HEK293T (cell line): ENCODE results near the gene EPHB4.

ENCODE experiments used
- CTCF ChIA-PET: fragments of 350-600 bp; formaldehyde crosslinking; extraction: SDS; loops from one replicate; lab custom pipeline; 2021; ENCODE audit warnings: antibody characterized with exemption, inconsistent platforms; lab: Yijun Ruan, JAX
- POLR2A ChIA-PET: fragments of 350-600 bp; formaldehyde crosslinking; extraction: SDS; loops from one replicate; lab custom pipeline; 2020; ENCODE audit warnings: antibody characterized with exemption, inconsistent platforms; lab: Yijun Ruan, JAX
- DNase-seq: peaks from one replicate; pipeline ENCODE4 v3.0.0; 2012; ENCODE audit warnings: mixed read lengths; ENCODE audit errors: extremely low spot score
- ARNT ChIP-seq: fragments of 450-650 bp; IDR thresholded peaks from 2 replicates; pipeline ENCODE4 v1.6.1; 2017; ENCODE audit warnings: mild to moderate bottlenecking
- BHLHE40 ChIP-seq: fragments of 450-650 bp; IDR thresholded peaks from 2 replicates; pipeline ENCODE4 v1.6.1; 2016; ENCODE audit warnings: mild to moderate bottlenecking, moderate library complexity, borderline replicate concordance
- CTBP1 ChIP-seq: fragments of 450-650 bp; IDR thresholded peaks from 2 replicates; pipeline ENCODE4 v1.6.1; 2016; ENCODE audit warnings: borderline replicate concordance
- ELF4 ChIP-seq: fragments of 450-650 bp; IDR thresholded peaks from 2 replicates; pipeline ENCODE4 v1.6.1; 2017; ENCODE audit warnings: antibody characterized with exemption
- FOXA1 ChIP-seq: fragments of 450-650 bp; IDR thresholded peaks from 2 replicates; pipeline ENCODE4 v1.6.1; 2016; ENCODE audit warnings: mild to moderate bottlenecking
- FOXK2 ChIP-seq: fragments of 450-650 bp; IDR thresholded peaks from 2 replicates; pipeline ENCODE4 v1.6.1; 2016; ENCODE audit warnings: mild to moderate bottlenecking
- FOXM1 ChIP-seq: fragments of 450-650 bp; IDR thresholded peaks from 2 replicates; pipeline ENCODE4 v1.6.1; 2017; ENCODE audit warnings: mild to moderate bottlenecking, borderline replicate concordance
- HDGF ChIP-seq: fragments of 450-650 bp; IDR thresholded peaks from 2 replicates; pipeline ENCODE4 v1.6.1; 2017; ENCODE audit warnings: antibody characterized with exemption, borderline replicate concordance
- L3MBTL2 ChIP-seq: fragments of 450-650 bp; conservative IDR thresholded peaks from 2 replicates; pipeline ENCODE4 v1.6.1; 2016; ENCODE audit warnings: mild to moderate bottlenecking
- LEF1 ChIP-seq: fragments of 450-650 bp; IDR thresholded peaks from 2 replicates; pipeline ENCODE4 v1.6.1; 2017; ENCODE audit warnings: mild to moderate bottlenecking, borderline replicate concordance
- NFRKB ChIP-seq: fragments of 450-650 bp; IDR thresholded peaks from 2 replicates; pipeline ENCODE4 v1.6.1; 2016; ENCODE audit warnings: mild to moderate bottlenecking, moderate library complexity
- SP1 ChIP-seq: fragments of 450-650 bp; IDR thresholded peaks from 2 replicates; pipeline ENCODE4 v1.6.1; 2017
- SUZ12 ChIP-seq: fragments of 450-650 bp; IDR thresholded peaks from 2 replicates; pipeline ENCODE4 v1.6.1; 2016; ENCODE audit warnings: mild to moderate bottlenecking
- TARDBP ChIP-seq: fragments of 450-650 bp; IDR thresholded peaks from 2 replicates; pipeline ENCODE4 v1.6.1; 2016
- ZNF384 ChIP-seq: fragments of 450-650 bp; IDR thresholded peaks from 2 replicates; pipeline ENCODE4 v1.6.1; 2016
- TF ChIP-seq, protein P1 (sequence below): fragments of 450-650 bp; IDR thresholded peaks from 2 replicates; pipeline ENCODE4 v1.6.1; 2016

EPHB4 gene

DNA sequence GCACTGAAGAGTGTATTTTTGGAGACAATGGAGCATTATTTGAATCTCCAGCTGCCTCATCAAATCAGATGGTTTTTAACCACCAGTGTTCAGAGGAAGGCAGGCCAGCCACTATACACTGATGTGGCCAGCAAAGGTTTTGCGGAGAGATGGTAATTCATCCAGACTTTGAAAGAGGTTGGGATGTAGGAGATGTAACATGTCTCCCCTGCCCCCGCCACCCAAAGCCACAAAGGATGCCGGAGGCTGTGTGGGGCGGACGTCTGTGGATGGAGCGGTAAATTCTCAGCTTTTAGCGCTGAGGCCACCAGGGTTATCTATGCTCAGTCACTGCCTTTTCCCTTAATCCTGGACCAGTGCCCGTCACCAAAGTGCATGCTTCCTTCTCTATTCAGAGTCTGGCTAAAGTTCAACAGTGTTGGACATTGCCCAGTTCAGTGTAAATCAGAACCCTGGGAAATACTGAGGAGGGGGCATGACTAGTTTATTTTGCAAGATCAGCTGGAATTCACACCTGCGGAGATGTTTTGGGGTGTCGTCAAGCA is 36.2 kb upstream of the EPHB4 start:
- TF ChIP-seq FOXA1, result no peak
- TF ChIP-seq ZNF384, result no peak
- no peak for TF ChIP-seq NFRKB
- no peak for TF ChIP-seq CTBP1
- no peak for TF ChIP-seq ARNT
- no peak for TF ChIP-seq BHLHE40
- no peak for TF ChIP-seq ELF4
- TF ChIP-seq HDGF, result no peak
- no peak for TF ChIP-seq LEF1
- TF ChIP-seq, protein P1, sequence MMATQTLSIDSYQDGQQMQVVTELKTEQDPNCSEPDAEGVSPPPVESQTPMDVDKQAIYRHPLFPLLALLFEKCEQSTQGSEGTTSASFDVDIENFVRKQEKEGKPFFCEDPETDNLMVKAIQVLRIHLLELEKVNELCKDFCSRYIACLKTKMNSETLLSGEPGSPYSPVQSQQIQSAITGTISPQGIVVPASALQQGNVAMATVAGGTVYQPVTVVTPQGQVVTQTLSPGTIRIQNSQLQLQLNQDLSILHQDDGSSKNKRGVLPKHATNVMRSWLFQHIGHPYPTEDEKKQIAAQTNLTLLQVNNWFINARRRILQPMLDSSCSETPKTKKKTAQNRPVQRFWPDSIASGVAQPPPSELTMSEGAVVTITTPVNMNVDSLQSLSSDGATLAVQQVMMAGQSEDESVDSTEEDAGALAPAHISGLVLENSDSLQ, result no peak
- TF ChIP-seq FOXK2, result no peak
- CTCF ChIA-PET, result no interaction called here
- DNase-seq, result no peak
- POLR2A ChIA-PET, result interaction anchor here (1.9 kb wide), 1 partner anchor 26 kb away, joined by 5 read pairs; the partner anchor contains the start of gene UFSP1

DNA sequence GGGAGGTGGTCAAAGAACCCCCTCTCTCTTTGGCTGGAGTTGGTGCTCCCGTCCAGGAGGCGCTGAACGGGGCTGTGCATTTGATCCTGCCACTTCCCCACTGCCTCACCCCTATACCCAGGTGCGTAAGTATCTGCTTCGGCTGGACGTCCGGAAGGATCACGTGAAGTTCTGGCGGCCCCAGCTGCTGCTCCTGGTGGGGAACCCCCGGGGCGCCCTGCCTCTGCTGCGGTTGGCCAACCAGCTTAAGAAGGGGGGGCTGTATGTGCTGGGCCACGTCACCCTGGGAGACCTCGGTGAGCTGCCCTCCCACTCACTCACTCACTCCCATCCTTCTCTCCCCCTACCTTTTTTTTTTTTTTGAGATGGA is 34.3 kb upstream of the EPHB4 start:
- TF ChIP-seq ARNT, result no peak
- TF ChIP-seq SP1, result no peak
- TF ChIP-seq SUZ12, result no peak
- TF ChIP-seq LEF1, result no peak
- no peak for TF ChIP-seq FOXA1
- TF ChIP-seq, protein P1, result no peak
- TF ChIP-seq ZNF384, result no peak
- no peak for TF ChIP-seq ELF4
- no peak for TF ChIP-seq FOXK2
- no peak for TF ChIP-seq L3MBTL2
- no peak for TF ChIP-seq FOXM1
- TF ChIP-seq NFRKB, result no peak
- DNase-seq, result no peak
- POLR2A ChIA-PET, result interaction anchor here (1.2 to 1.9 kb wide), 2 partner anchors 13 to 28 kb away, joined by 4 to 5 read pairs; partner anchors contain the start of genes SRRT and UFSP1
- CTCF ChIA-PET, result no interaction called here

DNA sequence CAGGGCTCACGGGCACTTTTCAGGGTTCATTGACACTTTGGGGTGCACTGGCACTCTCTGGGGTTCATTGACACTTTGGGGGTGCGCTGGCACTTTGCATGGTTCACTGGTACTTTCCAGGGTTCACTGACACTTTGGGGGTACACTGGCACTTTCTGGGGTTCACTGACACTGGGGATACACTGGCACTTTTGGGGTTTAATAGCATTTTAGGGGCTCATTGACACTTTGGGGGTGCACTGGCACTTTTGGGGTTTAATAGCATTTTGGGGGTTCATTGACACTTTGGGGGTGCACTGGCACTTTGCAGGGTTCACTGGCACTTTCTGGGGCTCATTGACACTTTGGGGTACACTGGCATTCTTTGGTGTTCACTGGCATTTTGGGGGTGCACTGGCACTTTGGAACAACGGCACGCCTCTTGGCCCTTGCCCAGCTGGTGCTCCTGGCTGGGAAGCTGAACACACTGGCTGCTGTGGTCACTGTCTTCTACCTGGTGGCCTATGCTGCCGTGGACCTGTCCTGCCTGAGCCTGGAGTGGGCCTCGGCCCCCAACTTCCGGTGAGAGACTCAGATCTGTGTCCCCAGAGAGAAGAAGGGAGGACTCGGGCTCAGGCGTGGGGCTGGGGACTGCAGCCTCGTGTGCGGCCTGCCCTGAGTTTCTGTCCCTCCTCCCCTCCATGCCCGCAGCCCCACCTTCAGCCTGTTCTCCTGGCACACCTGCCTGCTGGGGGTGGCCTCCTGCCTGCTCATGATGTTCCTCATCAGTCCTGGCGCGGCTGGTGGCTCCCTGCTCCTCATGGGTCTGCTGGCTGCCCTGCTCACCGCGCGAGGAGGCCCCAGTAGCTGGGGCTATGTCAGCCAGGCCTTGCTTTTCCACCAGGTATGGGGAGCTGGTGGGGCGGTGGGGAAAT is 33.6 kb upstream of the EPHB4 start:
- DNase-seq, result no peak
- POLR2A ChIA-PET, result interaction anchor here (0.8 kb wide), 1 partner anchor 14 kb away, joined by 3 read pairs; the partner anchor contains the start of gene SRRT
- TF ChIP-seq LEF1, result no peak
- no peak for TF ChIP-seq ZNF384
- no peak for TF ChIP-seq FOXM1
- no peak for TF ChIP-seq ARNT
- TF ChIP-seq SUZ12, result no peak
- TF ChIP-seq FOXK2, result no peak
- no peak for TF ChIP-seq L3MBTL2
- TF ChIP-seq, protein P1, result no peak
- no peak for TF ChIP-seq NFRKB
- no peak for TF ChIP-seq TARDBP
- no peak for TF ChIP-seq ELF4
- no peak for TF ChIP-seq HDGF
- no peak for TF ChIP-seq SP1
- TF ChIP-seq BHLHE40, result no peak
- no peak for TF ChIP-seq FOXA1
- TF ChIP-seq CTBP1, result no peak
- CTCF ChIA-PET, result no interaction called here

DNA sequence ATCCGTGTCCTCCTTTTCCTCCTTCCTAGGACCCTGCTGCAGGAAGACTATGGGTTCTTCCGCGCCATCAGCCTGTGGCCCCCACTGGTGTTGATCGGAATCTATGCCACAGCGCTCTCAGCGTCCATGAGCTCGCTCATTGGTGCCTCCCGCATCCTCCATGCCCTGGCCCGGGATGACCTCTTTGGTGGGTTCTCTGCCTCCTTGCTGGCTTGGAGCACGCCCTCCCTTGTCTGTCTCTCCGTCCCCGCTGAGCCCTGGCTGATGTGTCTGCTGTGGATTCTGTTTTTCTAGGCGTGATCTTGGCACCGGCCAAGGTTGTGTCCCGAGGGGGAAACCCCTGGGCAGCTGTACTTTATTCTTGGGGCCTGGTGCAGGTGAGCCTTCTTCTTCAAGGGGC is 32.5 kb upstream of the EPHB4 start:
- CTCF ChIA-PET, result no interaction called here

DNA sequence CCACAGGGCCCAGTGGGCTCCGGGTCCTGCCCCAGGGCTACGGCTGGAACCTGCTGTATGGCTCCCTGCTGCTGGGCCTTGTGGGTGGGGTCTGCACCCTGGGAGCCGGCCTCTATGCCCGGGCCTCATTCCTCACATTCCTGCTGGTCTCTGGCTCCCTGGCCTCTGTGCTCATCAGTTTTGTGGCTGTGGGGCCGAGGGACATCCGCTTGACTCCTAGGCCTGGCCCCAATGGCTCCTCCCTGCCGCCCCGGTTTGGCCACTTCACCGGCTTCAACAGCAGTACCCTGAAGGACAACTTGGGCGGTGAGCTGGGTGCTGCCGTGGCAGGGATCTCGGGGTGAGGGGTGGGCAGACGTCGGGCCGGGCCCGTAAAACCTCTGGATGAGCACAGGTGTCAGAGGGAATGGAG is 29.6 kb upstream of the EPHB4 start:
- ChIA-PET POLR2A (no interaction called here), CTCF (no interaction called here)
- TF ChIP-seq LEF1, result no peak
- no peak for TF ChIP-seq CTBP1
- no peak for TF ChIP-seq FOXM1
- no peak for TF ChIP-seq HDGF
- no peak for TF ChIP-seq SP1
- no peak for TF ChIP-seq ARNT
- TF ChIP-seq NFRKB, result no peak
- no peak for TF ChIP-seq SUZ12
- TF ChIP-seq, protein P1, result no peak
- TF ChIP-seq FOXA1, result no peak
- TF ChIP-seq ELF4, result no peak
- TF ChIP-seq FOXK2, result no peak
- TF ChIP-seq TARDBP, result no peak
- TF ChIP-seq ZNF384, result no peak
- no peak for TF ChIP-seq L3MBTL2
- TF ChIP-seq BHLHE40, result no peak
- DNase-seq, result no peak

More for the DNA sequence above, 32.5 kb upstream of the EPHB4 start:
- DNase-seq, result no peak
- POLR2A ChIA-PET, result interaction anchor here (0.8 kb wide), 1 partner anchor 15 kb away, joined by 3 read pairs; the partner anchor contains the start of gene SRRT
- no peak for TF ChIP-seq NFRKB
- no peak for TF ChIP-seq LEF1
- no peak for TF ChIP-seq FOXA1
- TF ChIP-seq, protein P1, result no peak
- no peak for TF ChIP-seq FOXK2
- TF ChIP-seq TARDBP, result no peak
- no peak for TF ChIP-seq HDGF
- no peak for TF ChIP-seq L3MBTL2
- no peak for TF ChIP-seq SUZ12
- no peak for TF ChIP-seq ZNF384
- no peak for TF ChIP-seq FOXM1
